ENCODE results near the gene KIF15. TPM values are rescaled to one million over a fixed set of nuclear protein-coding genes. Genes with fewer than 3 reads are reported as not detected.

Gene KIF15
- total RNA-seq, 1 donor from 2014 or later, result 11.8 TPM

- H3K4me3 ChIP-seq (ENCODE audit: low read depth, low read length), result no peak overlapping the region
- no peak for TF ChIP-seq CTCF (conservative IDR thresholded peaks at IDR 0.05; ENCODE audit: low read depth, low read length)
- no peak for DNase-seq (ENCODE audit: low read depth)
These were observed 65.6 kb downstream of the KIF15 start for GRCh38 chr3:44827196-44827595.

- no peak overlapping the region for H3K4me3 ChIP-seq (ENCODE audit: low read depth, low read length)
- TF ChIP-seq CTCF (conservative IDR thresholded peaks at IDR 0.05; ENCODE audit: low read depth, low read length), result no peak
- no peak for DNase-seq (ENCODE audit: low read depth)
These were observed 69.6 kb downstream of the KIF15 start for GRCh38 chr3:44831232-44831631.

GRCh38 chr3:44832032-44832431, 70.4 kb downstream of the KIF15 start:
- TF ChIP-seq CTCF (conservative IDR thresholded peaks at IDR 0.05; ENCODE audit: low read depth, low read length), result no peak
- H3K4me3 ChIP-seq (ENCODE audit: low read depth, low read length), result no peak overlapping the region
- DNase-seq (ENCODE audit: low read depth), result no peak

- no peak overlapping the region for H3K4me3 ChIP-seq (ENCODE audit: low read depth, low read length)
- no peak for DNase-seq (ENCODE audit: low read depth)
- no peak for TF ChIP-seq CTCF (conservative IDR thresholded peaks at IDR 0.05; ENCODE audit: low read depth, low read length)
These were observed 71.4 kb downstream of the KIF15 start for GRCh38 chr3:44832965-44833364.

GRCh38 chr3:44833394-44833793, 71.8 kb downstream of the KIF15 start:
- no peak for TF ChIP-seq CTCF (conservative IDR thresholded peaks at IDR 0.05; ENCODE audit: low read depth, low read length)
- no peak overlapping the region for H3K4me3 ChIP-seq (ENCODE audit: low read depth, low read length)
- DNase-seq (ENCODE audit: low read depth), result no peak

GRCh38 chr3:44835684-44836083, 74.1 kb downstream of the KIF15 start:
- no peak overlapping the region for H3K4me3 ChIP-seq (ENCODE audit: low read depth, low read length)
- TF ChIP-seq CTCF (conservative IDR thresholded peaks at IDR 0.05; ENCODE audit: low read depth, low read length), result no peak
- no peak for DNase-seq (ENCODE audit: low read depth)

- no peak overlapping the region for H3K4me3 ChIP-seq (ENCODE audit: low read depth, low read length)
- no peak for DNase-seq (ENCODE audit: low read depth)
- no peak for TF ChIP-seq CTCF (conservative IDR thresholded peaks at IDR 0.05; ENCODE audit: low read depth, low read length)
These were observed 80.8 kb downstream of the KIF15 start for GRCh38 chr3:44842376-44842775.
